ENCODE measurements around the gene ZNF343.
"Not testable (repeated sequence)": the region's sequence is repeated elsewhere in the genome, so short reads cannot be mapped to it uniquely, and the experiment has no call there.

The ZNF343 gene

DNA sequence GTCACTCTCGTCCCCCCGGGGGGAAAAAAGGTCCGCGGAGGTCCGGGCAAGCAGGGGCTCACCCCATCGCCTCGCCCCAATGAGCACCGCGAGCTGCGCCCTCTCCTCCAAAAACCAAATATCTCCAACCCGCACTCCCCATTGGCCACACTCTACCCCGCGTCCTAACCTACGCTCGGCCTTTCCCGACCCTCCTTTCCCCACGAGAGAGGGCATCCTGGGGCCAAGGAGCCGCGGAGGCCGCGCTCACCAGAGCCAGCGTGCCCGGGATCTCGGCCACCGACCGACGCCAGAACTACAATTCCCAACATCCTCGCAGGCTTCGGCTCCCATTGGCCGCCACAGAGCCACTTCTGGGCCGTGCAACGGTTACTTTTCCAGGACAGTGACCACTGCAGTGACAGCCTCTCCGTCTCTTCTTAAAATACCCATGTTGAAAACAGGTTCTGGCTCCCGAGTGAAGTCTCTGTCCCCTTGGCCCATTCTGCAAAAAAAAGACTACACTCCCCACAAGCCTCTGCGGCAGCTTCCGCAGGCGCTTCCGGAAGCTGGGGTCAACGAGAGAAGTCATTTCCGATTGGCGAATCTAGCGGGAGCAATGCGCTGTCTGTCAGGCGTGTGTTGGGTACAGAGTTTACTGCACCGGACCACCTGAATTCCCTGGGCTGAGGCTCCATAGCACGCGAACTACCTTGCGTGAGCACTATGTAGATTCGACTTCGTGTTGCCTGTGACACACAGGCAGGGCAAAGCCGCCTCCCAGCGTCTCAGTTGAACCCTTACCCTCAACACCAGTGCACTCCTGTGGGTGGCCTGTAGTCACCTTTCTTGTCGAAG, at the start of gene ZNF343:
ZNF343 (minus strand) TSS at position 285 of the 837 bp plus-strand sequence. CDS start 15,020 bp downstream, outside the sequence.
- peak; percentile 88 for DNase-seq

DNA sequence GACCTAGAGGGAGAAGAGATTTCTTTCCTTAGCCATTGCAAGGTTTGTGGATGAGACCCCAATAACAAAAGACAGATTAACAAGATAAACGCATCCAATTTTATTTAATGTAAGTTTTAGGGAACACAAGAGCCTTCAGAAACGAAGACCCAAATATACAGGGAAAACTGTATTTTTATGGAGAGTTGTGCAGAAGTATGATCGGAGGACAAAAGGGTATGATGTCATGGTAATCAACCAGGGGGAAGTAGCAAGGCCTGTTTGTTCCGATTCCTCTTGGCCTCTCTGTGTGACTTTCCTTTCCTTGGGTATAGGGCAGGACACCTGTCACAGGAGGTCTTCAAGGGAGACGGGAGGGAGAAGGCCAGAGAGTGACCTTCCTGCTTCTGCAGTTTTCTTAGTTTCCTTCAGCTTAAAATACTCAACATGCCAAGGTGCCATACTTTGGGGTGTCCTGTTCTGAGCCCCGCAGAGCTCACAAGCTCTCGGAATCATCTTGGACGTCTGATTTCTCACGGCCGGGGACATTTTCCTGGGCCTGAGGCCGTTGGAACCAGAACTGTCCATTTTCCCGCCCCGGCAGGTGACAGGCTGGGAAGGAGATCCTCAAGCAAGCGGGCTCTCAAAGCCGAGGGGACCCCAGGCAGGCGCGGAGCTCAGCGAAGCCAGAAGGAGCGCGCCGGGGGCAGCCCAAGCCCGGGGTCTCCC, 49.3 kb upstream of the ZNF343 start:
- no peak for DNase-seq

DNA sequence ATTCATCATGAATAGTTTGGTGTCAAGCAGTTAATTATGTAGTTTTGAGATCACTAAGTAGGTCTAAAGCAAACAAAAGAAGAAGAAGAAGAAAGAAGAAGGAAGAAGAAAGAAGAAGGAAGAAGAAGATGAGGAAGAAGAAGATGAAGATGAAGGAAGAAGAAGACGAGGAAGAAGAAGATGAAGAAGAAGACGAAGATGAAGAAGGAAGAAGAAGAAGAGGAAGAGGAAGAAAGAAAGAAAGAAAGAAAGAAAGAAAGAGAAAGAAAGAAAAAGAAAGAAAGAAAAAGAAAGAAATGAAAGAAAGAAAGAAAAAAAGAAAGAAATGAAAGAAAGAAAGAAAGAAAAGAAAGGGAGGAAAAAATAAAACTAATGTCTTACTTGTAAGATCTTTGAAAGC, 36.9 kb upstream of the ZNF343 start:
- no peak for DNase-seq

DNA sequence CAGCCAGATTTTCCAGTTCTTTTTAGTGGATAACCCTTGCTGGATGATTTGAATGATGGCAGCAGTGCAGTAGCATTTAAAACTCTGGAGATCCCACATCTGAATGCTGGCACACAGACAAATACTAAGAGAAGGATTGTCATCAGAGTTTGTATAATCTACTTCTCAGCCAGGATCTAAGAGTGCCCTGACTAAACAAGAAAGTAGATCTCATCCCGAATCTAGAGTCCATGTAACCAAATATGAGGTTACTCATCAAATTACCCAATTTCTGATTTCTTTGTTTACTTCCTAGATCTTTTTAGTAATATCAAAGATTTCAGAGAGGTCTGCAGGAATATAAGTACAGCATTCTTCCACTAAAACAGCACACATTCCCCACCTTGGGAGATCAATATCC, 35.5 kb upstream of the ZNF343 start:
- no peak for DNase-seq

DNA sequence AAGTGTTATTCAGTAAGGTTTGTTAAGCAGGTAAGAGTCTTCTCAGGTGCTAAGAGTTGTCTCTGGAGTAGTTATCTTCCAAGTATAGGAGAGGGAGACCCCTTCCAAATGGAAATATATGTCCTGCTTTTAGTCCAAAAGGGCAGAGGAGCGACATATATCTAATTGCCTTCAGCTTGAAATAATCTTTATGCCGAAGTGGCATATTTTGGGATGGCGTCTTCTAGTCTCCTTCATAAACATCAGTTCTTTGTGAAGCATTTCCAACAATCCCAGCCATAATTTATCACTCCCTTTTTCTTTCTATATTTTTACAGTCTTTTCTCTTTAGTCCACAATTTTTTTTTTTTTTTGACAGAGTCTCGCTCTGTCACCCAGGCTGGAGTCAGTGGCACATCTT, 33.6 kb upstream of the ZNF343 start:
- DNase-seq = no peak

DNA sequence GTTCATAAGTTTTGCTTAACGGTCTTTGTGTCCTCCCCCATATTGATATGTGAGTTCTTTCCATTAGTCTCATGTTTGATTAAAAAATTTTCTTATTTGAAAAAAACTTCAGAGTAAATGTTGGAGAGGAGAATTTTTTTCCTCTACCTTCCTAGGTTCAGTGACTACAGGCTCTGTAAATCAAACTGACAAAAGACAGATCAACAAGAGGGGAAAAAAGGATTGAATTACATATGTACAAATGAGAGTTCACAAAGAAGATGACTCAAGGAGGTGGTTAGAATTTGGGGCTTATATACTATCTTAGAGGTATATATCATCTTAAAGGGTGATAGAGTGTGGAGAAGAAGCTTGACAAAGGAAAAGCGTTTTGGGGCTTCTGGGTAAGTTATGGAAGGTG, 33.2 kb upstream of the ZNF343 start:
- DNase-seq = no peak

DNA sequence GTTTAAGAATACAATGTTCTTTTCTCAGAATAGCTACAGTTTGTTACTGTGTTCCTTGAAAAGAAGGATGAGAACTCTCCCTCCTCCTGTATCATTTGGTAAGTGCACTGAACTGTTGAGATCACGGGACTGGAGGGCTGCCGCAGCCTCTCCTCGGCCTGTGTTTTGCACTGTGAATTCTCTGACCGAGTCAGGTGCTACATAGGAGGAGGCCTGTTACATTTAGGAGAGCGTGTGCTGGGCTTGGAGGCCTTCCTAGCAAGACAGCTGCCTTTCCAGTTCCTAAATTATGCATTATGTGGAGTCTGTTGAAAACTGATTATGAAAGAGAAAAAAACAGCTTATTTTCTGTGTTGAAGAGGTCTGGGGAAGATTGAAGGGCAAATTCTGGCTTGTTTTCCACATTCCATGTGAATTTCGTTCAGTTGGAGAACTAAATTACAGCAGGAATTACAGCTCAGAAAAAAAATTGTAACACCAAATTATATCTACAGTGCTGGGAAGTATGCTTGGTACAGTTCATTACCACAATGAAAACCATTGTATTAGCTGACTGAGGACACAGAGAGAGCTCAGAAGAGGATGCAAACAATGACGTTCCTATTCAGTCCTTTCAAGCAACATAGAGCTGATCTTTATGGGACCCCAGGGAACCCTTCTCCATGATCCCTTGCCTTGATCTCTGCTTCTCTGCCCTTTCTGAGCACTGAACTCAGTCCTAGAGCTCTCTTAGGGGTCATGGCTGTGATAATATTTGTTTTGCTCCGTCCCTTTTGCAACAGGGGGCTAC, 30.4 kb upstream of the ZNF343 start:
- no peak for DNase-seq

DNA sequence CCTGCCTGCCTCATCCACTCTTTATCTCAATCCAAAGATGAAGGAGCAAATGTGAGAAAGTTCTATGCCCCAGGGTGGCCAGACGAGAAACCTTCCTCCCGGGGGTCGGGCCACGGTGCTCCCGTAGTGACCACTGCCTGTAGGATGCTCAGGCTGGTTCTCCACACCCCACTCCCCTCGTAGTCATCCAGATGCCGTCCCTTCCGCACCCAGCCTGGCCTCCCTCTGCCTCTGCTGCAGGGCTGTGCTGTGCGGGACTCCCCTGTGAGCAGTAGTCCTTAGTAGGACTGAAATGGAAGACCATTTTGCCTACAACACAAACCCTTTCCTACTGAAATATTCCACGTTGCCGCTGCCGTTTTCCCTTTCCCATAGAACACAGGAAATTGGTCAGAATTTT, 29.6 kb upstream of the ZNF343 start:
- no peak for DNase-seq

DNA sequence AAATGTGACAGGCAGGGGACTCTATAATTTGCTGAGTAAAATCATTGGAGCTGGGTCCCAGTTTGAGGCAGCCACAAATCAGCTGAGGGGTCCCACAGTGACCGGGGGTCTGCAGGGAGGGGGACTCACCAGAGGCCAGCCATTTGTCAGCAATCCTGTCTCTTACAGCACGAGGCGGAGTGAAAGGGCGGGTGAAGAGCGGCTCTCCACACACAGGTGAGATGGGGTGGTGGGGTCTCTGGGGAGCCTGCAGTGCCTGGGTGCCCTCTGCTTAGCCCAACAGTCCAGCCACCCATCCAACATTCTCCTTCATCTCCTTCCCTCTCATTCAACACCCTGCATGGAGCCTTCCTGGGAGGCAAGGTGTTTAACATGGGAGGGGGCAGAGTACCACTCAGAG, 28.4 kb upstream of the ZNF343 start:
- DNase-seq = no peak

DNA sequence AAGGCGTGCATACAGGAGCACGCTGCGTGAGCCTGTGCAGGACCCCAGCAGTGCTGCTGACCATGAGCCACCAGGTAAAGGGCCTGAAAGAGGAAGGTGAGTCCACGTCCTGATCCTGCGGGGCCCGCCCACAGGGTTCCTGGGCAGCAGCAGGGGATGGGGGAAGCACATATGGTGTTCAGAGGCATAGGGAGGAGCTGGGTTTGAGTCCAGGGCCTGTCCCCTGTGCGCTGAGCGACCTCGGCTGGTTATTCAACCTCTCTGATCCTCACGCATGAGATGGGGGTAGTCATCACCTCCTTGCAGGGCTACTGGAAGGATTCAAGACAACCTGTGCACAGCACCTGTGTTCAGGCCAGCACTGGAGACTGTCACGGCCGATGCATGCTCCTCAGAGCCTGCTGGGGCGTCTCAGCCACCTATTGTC, 27.9 kb upstream of the ZNF343 start, which contains the start of gene TMC2:
TMC2 (plus strand) TSS at position 14 of the 427 bp plus-strand sequence; CDS start at position 63, 49 bp downstream.
- no peak for DNase-seq

DNA sequence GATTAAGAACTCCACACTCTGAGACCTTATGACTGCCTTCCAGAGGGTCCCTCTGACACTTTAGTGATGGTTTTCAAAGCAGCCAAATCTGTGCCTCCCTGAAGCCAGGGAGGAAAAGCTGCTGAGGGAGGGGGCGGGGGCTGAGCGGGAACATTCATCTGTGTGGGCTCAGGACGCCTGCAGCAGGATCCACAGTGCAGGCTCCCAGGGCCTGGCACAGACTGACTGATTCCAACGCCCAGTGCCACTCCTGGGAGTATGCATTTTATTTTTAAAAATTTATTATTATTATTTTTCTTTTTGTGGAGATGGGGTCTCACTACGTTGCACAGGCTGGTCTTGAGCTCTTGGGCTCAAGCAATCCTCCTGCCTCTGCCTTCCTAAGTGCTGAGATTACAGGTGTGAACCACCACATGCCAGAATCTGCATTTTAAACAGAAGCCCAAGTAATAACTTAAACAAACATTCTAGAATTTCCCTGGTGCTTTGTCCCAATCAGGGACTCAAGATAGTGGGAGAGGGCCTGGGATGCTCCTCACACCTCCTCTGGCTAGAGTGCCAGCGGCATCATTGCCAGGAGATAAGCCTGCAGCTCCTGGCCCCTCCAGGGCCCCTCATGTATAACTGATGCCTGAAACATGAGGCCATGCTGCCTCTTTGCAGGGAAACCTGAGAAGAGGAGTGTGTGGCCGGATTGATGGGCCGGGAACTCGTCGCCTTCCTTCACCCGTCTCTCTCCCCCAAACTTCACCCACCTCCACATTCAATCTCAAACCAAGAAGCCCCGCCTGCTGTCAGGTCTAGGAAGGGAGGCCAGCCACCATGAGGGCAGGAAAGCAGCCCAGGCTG, 27.2 kb upstream of the ZNF343 start:
- no peak for DNase-seq

DNA sequence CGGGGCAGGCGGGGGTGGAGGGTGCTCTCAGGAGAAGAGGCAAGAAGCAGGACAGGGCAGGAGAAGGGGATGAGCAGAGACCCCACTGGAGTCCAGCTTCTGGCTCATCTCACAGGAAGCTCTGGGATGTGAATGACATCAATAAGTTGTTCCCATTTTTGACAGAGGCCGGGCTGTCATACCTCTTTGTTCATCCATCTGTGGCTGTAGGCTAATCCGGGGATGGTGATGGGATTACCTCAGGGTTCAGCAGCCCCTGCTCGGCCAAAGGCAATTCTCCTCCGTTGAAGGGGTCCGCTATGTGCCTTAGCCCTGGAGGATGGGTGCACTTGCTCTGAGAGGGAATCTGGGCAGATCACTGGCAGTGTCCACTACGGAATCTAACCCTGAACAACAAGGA, 24.4 kb upstream of the ZNF343 start:
- no peak for DNase-seq

DNA sequence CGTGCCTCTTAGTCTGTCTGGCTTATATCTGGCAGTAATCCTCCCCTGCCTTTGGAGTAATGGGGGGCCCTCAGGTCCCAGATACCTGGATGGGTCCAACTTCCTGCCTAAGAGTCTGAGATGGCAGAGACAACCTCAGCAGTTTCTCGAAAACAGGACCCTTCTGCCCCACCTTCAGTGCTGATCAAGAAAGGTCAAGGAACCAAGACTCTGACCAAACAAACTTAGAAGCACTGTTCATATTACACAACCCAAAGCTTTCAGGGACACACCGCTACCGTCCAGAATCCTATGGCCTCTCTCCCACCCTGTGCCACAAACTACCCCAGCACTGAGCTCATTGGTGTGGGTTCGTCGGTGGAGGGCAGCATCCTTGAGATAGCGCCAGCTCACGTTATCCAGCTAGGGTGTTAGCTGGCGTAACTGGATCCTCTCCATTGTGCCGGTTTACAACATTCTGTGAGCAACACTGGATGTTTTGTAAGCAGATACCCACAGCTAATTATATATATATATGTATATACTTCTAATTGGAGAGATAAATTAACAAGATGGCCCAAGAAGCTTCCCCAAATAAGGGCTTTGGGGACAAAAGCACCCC, 20.1 kb upstream of the ZNF343 start:
- no peak for DNase-seq

DNA sequence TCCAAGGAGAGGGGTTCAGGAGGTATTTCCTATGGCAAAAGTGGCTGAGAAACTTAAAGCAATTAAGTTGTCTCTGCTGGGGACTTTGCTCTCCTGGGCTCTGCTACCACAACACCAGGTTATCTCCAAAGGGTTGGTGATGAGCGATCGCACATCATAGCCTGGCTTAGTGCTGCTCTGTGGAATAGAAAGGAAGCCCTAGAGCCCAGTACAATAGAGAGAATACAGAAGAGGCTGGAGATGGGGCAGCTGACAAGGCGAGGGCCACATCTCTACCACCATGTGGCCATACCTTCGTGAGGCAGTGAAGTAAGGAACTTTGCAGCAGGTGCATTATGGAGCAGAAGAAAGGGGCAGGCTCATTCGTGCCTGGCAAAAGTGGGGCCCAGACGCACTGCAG, 19.0 kb upstream of the ZNF343 start:
- DNase-seq = no peak

DNA sequence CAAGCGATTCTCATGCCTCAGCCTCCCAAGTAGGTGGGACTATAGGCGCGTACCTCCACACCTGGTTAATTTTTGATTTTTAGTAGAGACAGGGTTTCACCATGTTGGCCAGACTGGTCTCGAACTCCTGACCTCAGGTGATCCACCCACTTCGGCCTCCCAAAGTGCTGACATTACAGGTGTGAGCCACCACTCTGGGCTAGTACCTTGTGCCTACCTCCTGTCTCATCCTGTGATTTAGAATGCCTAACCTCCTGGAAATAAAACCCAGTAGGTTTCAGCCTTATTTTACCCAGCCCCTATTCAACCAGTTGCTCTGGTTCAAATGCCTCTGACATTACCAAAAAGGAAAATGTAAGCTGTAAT, 17.5 kb upstream of the ZNF343 start:
- DNase-seq = not testable (repeated sequence)

DNA sequence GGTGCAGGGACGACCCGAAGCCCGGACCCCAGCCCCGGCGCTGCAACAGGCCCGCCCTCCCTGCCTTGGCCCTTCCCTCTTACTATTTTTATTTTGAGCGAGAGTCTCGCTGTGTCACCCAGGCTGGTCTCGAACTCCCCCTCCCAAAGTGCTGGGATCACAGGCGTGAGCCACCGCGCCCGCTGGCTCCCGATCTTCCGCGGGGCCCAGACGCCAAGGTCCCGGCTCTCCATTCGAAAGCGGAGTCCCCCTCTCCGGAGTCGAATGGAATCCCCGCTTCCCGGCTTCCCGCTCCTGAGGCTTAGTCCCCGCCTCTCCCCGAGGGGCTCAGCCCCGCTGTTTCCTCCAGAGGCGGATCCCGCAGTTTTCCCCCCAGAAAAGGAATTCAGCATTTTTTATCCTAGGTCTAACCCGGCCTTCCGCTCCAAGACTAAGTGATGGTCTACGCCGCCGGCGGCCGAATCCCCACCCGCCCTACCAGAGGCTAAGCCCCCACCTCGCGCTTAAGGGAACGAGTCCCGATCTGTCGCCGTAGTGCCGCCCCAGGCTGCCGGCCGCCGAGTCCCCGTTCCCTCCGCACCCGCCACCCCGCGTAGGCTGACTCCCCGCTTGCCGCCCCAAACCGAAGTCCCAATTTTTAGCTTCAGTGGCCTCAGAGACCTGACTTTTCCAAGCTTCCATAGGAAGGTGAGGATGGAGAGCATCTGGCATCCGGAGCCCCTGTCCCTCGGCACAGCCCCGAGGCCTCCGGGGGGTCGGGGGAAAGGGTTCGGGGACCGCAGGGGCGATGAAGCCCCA, 16.2 kb upstream of the ZNF343 start:
- DNase-seq = no peak

DNA sequence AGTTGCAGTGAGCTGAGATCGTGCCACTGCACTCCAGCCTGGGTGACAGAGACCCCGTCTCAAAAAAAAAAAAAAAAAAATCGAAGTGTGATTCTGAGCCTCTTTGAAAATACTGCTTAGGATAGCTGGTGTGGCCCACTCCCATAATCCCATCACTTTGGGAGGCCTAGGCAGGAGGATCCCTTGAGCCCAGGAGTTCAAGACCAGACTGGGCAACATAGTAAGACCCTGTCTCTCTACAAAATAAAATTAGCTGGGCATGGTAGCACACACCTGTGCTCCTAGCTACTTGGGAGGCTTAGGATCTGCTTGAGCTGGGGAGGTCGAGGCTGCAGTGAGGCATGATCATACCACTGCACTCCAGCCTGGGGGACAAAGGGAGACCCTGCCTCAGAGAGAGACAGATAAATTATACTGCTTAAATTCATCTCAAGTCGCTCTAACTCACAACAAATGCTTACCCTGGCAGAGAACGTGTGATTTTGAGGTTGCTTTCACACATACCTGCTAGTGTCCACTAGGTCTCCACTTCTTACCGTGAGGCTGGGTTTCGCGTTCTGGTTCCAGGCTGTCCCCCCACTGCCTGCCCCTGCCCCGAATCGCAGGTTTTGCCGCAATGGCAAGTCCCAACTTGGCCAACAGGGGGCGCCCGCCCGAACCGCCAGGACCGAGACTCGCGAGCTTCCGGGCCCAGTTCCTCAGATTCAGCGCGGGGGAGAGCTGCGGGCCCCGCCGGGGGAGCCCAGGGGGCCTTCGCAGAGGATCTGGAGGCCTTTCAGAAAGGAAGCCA, 15.4 kb upstream of the ZNF343 start:
- peak; percentile 86 for DNase-seq

DNA sequence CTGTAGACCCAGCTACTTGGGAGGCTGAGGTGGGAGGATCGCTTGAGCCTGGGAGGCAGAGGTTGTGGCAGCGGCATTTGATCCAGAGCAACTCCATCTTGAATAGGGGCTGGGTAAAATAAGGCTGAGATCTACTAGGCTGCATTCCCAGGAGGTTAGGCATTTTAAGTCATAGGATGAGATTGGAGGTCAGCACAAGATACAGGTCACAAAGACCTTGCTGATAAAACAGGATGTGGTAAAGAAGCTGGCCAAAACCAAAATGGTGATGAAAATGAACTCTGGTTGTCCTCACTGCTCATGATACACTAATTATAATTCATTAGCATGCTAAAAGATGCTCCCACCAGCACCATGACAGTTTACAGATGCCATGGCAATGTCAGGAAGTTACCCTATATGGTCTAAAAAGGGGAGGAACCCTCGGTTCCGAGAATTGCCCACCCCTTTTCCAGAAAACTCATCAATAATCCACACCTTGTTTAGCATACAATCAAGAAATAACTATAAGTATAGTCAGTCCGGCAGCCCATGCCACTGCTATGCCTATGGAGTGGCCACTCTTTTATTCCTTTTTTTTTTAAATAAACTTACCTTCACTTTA, 14.2 kb upstream of the ZNF343 start:
- not testable (repeated sequence) for DNase-seq

DNA sequence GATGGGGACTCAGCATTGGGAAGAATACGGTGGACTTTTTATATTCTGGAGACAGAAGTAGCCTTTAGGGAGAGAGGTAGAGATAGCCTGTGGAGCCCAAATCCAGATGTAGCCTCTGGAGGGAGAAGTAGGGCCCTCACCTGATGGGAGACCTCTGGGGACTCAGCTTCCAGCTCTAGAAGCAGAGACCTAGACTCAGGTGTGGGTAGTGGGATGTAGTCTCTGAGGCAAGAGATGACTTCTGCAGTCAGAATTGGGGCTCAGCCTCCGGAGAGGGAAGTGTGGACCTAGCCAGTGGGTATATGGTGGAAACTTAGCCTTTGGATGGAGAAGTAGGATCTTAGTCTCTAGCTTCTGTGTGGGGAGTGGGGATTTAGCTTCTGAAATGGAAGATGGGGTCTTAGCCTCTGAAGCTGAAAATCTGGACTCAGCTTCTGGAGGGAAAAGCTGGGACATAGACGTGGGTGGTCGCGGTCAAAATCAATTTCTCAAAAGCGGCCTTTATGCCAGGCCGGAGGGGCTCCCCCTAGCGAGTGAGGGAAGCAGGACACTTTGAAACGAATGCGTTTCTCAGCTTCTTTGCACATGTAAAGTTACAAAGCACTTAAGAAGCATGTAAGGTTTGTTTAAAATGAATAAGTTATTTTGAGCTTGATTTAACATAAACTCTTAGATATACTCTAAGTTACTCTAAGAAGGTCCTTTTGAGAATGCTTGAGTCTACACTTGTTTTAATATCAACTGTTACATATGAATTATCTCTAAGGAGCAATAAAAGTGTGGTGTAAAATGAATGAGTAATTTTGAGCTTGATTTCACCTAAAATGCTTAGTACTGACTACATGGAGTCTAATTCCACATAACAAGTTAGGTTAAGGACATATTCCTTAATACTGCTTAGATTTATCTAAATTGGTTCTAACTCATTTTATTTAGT, 12.9 kb upstream of the ZNF343 start:
- DNase-seq = peak; percentile 58
